Islet precursor cell (in vitro differentiated cells): ENCODE results near the gene PARN.
"Not testable (repeated sequence)": the region's sequence is repeated elsewhere in the genome, so short reads cannot be mapped to it uniquely, and the experiment has no call there.

ENCODE experiments used
- DNase-seq: peaks from one replicate; pipeline ENCODE4 v3.0.0-alpha.2; 2018

PARN gene

GRCh38 chr16:14424595-14424994 is 205.5 kb downstream of the PARN start:
- no peak for DNase-seq

- DNase-seq = no peak
Measured at GRCh38 chr16:14423344-14423743, 206.7 kb downstream of the PARN start.

- no peak for DNase-seq
Measured at GRCh38 chr16:14420721-14421488, 209.2 kb downstream of the PARN start.

GRCh38 chr16:14420243-14420642 is 209.8 kb downstream of the PARN start:
- DNase-seq = not testable (repeated sequence)

GRCh38 chr16:14419817-14420216 is 210.2 kb downstream of the PARN start:
- no peak for DNase-seq

- DNase-seq = no peak
Measured at GRCh38 chr16:14418795-14419225, 211.2 kb downstream of the PARN start.

- no peak for DNase-seq
Measured at GRCh38 chr16:14416184-14416583, 213.9 kb downstream of the PARN start.

- no peak for DNase-seq
Measured at GRCh38 chr16:14415291-14415690, 214.8 kb downstream of the PARN start.

- DNase-seq = peak; percentile 84
Measured at GRCh38 chr16:14409563-14409962, 220.5 kb downstream of the PARN start.

GRCh38 chr16:14407786-14408399 is 222.2 kb downstream of the PARN start:
- DNase-seq = no peak

GRCh38 chr16:14405611-14406537 is 224.2 kb downstream of the PARN start:
- DNase-seq = peak; percentile 65

- not testable (repeated sequence) for DNase-seq
Measured at GRCh38 chr16:14403001-14403389, 227.1 kb downstream of the PARN start.

- not testable (repeated sequence) for DNase-seq
Measured at GRCh38 chr16:14402114-14403000, 227.7 kb downstream of the PARN start.

- DNase-seq = not testable (repeated sequence)
Measured at GRCh38 chr16:14401711-14402061, 228.4 kb downstream of the PARN start.

- DNase-seq = not testable (repeated sequence)
Measured at GRCh38 chr16:14400978-14401710, 228.9 kb downstream of the PARN start.

- no peak for DNase-seq
Measured at GRCh38 chr16:14400285-14400977, 229.6 kb downstream of the PARN start.

- peak; percentile 97 for DNase-seq
Measured at GRCh38 chr16:14399378-14400284, 230.4 kb downstream of the PARN start.

GRCh38 chr16:14398014-14398717 is 231.9 kb downstream of the PARN start:
- DNase-seq = no peak

GRCh38 chr16:14395710-14396304 is 234.3 kb downstream of the PARN start:
- DNase-seq = not testable (repeated sequence)
